Measurements from ENCODE around the gene STEAP2.
"Not testable (repeated sequence)": the region's sequence is repeated elsewhere in the genome, so short reads cannot be mapped to it uniquely, and the experiment has no call there.

STEAP2 gene

DNA sequence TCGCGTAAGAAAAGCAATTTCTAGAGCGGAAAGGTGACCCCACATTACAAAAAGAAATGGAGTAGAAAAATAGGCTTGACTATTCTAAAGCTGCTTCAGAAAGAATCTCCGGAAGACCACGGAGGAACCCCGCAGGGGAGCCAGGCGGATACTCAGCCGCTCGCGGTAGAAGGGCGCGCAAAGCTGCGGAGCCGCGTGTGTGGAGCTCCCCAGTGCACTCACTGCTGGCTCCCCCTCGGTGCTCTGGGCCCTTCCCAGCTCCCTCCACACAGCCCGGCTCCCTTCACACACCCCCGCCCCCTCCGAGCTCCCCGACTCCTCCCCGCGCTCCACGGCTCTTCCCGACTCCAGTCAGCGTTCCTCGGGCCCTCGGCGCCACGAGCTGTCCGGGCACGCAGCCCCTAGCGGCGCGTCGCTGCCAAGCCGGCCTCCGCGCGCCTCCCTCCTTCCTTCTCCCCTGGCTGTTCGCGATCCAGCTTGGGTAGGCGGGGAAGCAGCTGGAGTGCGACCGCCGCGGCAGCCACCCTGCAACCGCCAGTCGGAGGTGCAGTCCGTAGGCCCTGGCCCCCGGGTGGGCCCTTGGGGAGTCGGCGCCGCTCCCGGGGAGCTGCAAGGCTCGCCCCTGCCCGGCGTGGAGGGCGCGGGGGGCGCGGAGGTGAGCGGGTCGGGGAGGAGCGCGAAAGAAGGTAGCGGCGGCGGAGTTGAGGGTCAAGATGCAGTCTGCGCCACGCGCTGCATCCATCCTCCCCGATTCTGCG, at the start of gene STEAP2:
STEAP2 (plus strand) TSS at position 350 of the 758 bp plus-strand sequence. CDS start 13,343 bp downstream, outside the sequence.
- DNase-seq = peak in 1 of 6 experiments; percentile 0

DNA sequence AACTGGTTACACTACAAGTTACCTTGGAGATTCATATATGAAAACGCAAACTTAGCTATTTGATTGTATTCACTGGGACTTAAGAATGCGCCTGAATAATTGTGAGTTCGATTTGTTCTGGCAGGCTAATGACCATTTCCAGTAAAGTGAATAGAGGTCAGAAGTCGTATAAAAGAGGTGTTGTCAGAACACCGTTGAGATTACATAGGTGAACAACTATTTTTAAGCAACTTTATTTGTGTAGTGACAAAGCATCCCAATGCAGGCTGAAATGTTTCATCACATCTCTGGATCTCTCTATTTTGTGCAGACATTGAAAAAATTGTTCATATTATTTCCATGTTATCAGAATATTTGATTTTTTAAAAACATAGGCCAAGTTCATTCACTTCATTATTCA, 48.0 kb upstream of the STEAP2 start:
- DNase-seq = no peak

DNA sequence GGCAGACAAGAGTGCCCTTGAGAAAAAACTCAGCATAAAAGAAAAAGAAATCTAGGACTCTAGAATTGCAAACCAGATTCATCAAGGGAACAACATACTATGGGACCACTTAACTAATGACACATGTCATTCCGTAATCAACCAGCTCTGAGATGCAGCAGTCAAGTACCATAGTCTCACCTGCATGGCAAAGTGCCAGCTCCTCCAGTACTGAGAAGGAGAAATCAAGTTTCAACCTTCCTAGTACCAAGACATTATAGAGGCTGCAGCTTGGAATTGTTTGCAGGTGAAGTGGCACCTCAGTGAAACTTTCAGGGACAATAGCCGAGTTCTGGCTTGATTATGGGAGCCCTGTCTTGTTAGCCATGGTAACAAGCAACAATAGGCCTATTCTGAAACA, 45.8 kb upstream of the STEAP2 start:
- DNase-seq = no peak

DNA sequence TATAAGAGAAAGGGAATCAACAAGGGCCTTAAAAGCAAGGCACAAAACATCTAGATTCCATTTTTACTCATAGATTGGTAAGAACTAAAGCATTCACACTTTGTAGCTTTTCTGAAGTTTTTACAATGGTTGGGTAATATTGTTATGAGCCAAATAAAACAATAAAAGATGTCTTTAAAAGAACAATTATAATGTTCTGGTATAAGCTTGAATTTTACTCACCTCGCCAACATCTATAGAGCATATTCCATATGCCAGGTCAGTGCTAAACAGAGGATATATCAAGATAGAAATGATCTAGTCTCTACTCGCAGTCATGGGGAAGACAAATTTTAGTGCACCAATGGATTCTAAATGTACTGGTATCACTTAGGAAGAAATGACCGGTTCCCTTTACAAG, 45.4 kb upstream of the STEAP2 start:
- no peak for DNase-seq

DNA sequence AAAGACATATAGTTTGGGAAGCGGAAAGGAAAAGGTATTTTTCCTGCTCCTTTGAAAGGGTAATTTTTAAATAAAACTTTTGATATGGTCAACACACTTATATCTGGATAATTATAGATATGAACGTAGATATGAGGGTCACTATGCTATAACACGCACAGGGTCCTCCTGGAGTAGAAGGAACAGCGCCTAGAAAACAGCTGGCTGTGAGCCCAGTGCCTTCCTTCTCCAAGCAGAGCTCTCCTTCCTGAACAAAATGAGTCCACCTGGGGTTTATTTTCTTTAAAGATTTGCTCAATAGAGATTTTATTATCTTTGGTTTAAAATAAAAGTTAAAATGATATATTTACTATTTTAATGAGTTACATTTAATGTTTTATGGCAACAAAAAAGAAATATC, 44.2 kb upstream of the STEAP2 start:
- no peak for DNase-seq

DNA sequence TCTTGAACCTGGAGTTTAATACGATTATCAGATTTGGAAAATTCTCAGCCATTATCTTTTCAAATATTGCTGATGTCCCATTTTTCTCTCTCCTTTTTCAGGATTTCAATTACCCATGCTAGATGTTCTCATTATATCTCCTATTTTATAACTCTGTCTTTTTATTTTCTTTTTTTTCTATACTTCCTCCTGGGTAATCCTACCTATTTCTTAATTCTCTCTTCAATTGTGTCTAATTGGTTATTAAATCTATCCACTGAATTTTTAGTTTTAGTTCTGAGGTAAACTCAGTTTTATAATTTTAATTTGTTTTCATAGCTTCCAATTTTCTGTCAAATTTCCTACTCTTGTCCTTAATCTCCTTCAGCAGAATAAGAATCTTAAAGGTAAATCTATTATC, 41.6 kb upstream of the STEAP2 start:
- DNase-seq = no peak

DNA sequence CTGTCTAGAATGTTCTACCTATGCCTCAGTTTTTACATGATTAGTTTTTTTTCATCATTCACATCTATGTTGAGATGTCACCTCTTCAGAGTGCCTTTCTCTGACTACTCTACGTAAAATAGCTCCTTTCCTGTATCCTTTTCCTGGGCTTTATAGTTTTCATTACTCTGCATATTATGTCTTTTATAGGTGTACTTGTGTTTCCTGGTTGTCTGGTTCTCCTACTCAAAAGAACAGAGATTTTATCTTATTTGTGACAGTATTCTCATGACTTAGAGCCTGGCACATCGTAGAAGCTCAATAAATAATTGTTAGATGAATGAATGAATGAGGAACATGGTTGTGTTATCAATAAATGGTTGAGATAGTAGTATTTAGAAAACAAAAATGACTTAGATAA, 39.4 kb upstream of the STEAP2 start:
- no peak for DNase-seq

DNA sequence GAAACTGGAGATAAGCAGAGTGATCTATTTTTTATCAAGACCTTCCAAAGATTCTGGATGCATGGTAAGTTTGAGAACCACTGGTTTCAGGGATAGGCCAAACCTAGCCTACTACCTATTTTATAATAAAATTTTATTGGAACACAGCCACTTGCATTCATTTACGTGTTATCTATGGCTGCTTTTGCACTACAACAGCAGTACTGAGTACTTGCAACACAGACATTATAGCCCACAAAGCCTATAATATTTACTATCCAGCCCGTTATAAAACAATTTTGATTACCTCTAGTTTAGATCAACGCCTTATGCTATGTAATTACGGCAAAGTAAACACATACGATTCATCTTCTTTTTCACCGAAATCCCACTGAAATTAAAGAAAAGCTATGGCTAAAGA, 38.9 kb upstream of the STEAP2 start:
- no peak for DNase-seq

DNA sequence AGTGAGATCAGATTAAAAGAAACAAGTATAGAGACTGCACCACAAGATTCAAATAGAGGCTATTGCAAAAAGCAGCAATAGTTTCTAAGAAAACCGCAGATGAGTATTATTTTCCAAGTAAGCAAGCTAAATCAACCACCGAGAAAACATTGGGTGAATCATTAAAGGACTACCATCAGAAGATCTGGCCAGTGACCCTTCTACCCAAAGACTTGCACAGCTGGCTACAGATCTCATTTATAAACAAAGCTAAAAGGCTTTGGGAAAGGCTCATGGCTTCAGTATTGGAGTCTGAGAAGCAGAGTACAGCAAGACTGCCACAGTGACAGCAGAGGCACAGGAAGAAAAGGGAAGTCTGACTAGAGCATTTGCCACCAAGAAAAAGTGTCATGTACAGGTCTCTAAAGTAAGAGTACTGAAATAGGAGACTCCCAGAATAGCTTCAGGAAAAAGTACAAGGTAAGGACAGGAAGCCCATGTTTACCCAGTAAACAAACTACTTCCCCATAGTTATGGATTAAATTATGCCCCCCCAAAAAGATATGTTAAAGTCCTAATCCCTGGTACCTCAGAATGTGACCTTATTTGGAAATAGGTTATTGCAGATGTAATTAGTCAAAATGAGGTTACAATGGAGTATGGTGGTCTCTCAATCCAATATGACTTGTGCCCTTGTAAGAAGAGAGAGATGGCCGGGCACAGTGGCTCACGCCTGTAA, 38.3 kb upstream of the STEAP2 start:
- DNase-seq = no peak

DNA sequence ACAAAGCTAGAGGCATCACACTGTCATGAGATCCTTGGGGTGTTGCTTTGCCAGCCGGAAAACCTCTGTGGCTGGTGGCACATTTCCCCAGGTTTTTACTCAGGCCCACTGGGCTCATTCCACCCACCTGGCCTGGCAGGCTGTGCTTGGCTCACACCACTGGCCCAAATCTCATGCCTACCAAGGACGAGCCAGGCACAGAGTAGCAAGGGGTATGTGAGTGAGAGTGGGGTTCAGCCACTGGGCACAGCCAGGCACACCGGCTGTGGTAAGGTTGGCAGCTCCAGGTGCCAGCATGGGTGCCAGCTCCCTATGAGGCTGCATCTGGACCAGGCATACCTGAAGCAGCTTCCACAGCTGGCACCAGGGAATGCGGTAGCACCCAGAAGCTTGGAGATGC, 35.9 kb upstream of the STEAP2 start:
- no peak for DNase-seq

DNA sequence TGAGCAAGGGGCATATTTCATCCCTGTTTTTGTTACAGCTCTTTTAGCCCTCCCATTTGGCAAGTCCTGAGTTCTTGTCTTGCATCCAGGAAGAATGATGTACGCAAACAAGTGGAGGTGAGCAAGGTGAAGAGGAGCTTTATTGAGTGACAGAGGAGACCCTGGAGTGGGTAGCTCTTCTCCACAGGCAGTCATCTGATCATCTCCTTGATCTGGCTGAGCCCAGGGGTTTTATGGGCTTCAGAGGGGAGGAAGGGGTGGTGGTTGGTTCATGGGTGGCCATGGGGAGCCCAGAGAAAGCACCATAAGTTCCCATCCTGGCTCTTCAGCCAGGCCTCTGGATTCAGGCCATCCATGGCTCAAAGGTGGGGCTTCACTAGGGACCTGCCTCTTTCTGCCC, 35.3 kb upstream of the STEAP2 start:
- no peak for DNase-seq

DNA sequence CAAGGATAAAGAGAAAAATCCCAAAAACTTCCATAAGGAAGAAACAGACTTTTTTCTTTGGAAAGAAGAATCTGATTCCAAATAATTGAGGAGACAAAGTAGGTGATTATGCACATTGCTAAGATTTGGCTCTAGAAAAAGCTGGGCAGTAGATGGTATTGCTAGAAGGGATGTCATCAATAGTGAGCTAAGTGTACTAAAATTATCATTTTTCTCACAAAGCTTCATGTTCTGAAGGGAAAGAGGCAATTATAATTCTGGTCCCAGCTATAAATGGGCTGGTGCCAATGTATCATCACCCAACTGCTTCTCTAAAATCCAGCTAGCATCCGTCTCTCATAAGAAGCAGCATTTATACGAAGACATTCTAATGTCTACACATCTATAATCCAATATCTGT, 33.4 kb upstream of the STEAP2 start:
- no peak for DNase-seq

DNA sequence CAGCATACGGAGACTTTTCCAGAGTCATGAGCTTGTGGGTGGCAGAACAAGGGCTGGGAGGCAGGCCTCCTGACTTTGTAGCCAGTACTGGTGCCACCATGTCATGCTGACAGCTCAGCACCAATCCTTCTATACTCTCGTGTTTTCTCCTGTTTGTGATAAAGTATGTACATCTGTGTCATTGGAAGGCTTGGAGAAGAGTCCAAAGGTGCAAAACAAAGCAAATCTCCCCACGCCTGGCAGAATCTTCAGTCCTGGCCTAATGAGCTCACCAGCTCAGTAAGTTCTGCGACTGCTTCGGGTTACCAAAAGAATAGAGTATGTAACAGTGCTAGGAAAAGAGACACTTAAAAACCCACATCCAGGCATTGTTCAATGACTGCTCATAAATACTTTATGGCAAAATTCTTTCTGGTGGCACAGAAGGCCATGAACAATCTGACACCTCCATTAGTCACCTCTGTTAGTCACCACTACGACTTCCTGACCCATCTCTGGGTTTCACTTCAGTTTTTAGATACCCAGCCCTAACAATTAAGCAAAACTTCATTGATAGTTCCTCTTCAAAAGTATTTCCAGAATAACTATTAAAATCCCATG, 32.8 kb upstream of the STEAP2 start:
- DNase-seq = no peak

DNA sequence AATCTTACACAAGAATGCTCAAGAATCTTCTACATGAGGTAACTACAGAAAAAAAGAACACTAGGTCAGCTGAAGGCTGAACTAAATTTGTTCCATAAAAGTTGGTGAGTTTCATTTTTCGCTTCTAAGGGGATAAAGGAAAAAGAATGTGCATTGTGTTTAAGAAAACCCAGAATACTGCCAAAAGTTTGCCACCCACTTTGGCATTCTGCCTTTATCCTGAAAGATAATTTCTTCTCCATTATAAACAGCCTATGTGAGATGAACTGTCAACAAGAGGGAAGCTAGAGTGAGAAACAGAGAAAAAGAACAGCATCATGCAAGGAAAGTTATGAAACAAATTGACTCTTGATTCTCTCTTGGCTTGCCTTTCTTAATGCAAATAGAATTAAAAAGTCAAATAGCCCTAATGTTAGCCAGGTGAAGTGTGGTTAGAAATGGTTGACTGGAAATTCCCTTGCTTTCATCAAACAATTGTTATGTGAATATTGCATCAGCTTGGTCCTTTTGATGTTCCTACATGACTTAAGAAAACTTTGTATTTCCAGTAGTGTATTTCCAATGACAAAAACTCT, 31.4 kb upstream of the STEAP2 start:
- no peak for DNase-seq

DNA sequence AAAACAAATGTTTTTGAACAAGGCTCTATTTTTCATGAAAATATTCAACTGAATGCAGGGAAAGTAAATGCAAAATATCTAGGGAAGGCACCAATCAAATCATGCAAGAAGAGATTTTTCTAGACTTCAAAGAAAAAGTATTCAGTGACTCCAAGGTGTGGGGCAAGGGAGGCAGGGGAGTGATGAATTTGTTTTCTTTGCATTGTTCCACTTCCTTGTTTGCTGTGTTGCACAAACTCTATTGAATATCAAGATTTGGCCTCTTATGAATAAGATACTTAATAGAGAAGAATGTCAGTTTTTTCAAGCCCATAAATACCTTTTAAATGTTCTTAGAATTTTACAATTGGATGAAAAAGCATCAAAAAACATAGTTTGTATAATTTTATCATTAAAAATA, 30.9 kb upstream of the STEAP2 start:
- DNase-seq = no peak

DNA sequence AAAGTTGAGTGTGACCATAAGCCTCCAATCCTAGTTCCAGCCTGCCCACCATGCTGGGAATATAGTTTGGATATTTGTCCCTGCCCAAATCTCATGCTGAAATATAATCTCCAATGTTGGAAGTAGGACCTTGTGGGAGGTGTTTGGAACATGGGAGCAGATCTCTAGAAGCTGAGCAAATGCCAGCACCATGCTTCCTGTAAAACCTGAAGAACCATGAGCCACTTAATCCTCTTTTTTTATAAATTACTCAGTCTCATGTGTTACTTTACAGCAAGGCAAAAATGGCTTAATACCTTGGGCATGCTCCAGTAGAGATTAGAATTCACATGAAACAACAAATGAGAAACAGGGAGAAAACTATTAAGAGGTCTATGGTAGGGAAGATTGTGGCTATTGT, 30.1 kb upstream of the STEAP2 start:
- no peak for DNase-seq

DNA sequence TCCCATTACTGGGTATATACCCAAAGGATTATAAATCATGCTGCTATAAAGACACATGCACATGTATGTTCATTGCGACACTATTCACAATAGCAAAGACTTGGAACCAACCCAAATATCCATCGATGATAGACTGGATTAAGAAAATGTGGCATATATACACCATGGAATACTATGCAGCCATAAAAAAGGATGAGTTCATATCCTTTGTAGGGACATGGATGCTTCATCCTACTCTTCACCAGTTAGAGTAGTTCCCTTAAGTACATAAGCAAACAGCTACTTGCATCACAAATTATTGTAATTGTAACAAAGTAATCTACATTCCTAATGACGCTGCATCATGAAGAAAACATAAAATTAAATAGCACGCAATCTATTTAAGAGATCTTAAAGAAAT, 25.2 kb upstream of the STEAP2 start:
- DNase-seq = not testable (repeated sequence)

DNA sequence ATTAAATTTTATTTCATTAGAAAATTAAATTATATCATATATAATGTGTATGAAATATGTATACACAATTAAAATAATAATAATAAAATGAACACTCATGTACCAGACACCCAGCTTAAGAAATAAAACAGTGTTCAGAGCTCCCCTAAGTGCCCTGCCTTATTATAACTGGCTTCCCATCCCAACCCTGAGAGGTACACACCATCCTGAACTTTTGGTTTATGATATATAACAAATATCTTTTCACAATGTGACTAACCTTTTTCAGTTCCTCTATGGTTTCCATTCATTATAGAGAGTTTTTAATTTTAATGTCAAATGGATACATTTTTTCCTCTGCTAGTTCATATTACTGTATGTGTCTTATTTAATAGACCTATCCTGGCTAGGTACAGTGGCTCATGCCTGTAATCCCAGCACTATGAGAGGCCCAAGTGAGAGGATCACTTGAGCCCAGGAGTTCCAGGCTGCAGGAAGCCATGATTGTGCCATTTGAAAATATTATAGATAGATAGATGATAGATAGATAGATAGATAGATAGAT, 24.0 kb upstream of the STEAP2 start:
- DNase-seq = no peak

DNA sequence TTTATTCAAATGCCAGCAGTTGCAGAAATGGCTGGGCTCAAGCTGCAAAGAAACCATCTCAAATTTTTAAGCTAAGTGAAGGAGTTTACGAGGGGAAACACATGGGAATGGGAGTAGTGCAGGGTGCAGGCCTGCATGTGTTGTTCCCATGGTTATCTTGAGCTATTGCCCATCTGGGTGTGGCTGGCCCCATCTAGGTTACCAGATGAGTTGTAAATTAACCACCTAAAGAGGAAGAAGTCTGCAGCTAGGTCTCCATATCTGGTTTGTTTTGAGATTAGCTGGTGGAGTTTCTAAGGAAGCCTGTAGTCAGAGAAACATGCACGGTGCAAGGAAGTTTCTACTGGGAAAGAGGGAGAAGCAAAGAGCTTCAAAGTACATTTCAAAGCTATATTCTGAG, 23.3 kb upstream of the STEAP2 start:
- no peak for DNase-seq

DNA sequence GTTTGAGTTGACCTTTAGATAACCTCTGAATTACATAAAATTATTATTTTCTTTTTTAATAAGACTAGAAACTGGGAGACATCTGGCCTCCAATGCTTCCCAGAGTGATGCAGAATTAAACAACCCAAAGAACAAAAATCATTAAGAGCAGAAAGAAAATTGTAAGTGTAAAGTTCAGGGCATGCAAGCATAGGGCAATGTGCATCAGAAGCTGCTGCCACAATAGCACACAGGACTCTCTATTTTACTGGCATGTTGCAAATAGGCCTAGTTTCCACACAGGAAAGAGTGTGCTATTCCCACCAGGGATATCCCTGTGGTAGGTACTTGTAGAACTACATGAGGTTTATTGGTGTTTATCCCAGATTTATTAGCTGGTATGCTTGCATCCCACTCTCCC, 20.5 kb upstream of the STEAP2 start:
- DNase-seq = no peak

DNA sequence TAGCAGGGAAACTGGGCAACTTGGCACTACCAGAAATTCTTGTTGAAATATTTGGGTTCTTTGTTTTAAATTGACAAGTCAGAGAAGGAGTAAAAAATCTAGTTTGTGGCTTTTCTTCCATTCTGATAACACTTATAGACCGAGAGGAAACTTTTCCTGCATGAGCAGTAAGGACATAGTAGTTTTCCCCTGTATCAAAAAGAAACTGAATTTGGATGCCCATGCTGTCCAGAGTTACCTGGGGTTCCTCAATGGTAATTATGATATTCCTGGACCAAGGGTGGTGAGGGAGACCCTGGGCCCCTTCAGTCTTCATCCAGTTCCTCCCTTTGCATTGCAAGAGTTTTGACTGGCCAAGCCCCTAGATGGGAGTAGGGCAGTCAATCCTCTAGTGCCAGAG, 19.9 kb upstream of the STEAP2 start:
- DNase-seq = no peak

DNA sequence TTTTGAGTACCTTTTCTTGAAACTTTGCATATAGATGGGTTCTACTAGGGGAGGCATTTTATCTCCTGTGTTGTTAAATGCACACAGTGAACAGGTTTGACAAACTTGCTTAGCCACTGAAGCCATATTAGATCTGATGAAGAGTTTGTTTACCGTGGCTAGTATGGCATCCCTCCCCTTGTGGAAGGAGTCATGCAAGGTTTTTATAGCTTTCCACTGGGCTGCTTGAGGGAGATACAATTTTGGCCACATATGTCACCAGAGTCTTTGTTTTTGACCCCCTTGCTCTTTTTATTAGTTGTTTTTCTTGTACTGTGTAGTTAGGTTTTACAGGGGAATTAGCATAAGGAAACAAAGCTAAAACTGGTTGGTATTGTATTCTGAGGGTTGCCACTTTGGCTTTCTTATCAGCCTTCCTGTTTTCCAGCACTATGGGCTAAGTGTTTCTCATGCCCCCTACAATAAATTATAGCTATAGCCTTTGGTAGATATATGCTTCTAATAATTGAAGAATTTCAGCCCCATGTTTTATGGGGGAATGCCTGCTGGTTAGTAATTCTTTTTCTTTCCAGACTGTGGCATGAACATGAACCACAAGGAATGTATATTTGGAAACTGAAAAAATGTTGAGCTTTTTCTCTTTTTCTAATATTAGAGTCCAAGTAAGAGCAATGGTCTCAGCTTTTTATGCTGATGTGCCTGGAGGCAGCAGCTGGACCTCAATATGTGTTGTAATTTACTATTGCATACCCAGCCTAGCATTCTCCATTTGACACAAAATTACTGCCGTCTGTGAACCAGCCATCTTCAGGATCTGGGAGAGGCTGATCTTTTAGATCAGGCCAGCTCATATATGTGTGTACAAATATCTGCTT, 18.4 kb upstream of the STEAP2 start:
- DNase-seq = no peak

All from stimulated activated naive CD4-positive, alpha-beta T cell (primary cell).